Omental fat pad (tissue), 4 donors: ENCODE results near the gene SPATA3. TPM values are rescaled to one million over a fixed set of nuclear protein-coding genes. Genes with fewer than 3 reads are reported as not detected.

Source experiments
- ATAC-seq: fragments of 150-250 bp; one replicate; pipeline ENCODE4 v1.9.1; 2016; ENCODE audit warnings: mild to moderate bottlenecking, moderate library complexity; ENCODE audit not compliant: low FRiP score
- DNase-seq: peaks from one replicate; pipeline ENCODE4 v3.0.0-alpha.2; 2019; ENCODE audit warnings: low spot score
- total RNA-seq, 4 donors: library from RNA; depleted of rRNA; stranded (reverse); fragments of >200 nt; gene quantifications; one replicate each; pipeline ENCODE4 v1.1.0, GENCODE V29; 2016
- TF ChIP-seq, protein P1 (sequence below), 3 donors: fragments of 450-650 bp; IDR thresholded peaks; one replicate each; pipeline ENCODE4 v1.5.1; 2016 to 2017; ENCODE audit warnings: antibody characterized with exemption in 3 of 3, mild to moderate bottlenecking in 3 of 3, moderate library complexity in 2 of 3

The SPATA3 gene
- total RNA-seq, 4 donors from 2014 or later: not detected

DNA sequence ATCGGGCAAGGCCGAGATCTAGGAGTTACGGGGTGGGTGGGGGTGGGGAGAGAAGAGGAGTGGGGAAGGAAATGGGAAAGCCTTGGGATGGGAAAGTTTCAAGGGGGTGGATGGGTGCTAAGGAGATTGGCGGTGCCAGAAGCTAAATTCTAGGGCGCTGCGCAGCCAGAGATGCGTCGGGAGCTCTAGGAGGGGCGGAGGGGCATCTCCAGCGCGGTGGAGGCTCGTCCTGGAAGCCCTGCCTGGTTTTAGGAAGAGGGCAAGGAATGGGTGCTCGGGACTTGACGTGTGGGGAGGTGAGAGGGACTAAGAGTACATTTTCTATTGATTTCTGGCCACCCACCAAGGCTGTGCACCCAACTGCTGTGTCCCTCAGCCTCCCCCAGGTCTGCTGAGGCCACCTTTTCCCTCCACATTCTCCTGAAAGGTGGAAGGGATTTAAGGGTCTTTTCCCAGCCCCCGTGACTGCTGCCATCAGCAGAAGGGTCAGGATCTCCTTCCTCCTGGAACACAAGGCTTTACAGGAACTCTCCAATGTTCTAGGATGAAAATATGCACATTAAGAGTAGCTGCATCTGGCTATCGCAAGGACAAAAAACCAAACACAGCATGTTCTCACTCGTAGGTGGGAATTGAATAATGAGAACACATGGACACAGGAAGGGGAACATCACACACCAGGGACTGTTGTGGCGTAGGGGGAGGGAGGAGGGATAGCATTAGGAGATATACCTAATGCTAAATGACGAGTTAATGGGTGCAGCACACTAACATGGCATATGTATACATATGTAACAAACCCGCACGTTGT is 42.8 kb downstream of the SPATA3 start:
- TF ChIP-seq, protein P1, sequence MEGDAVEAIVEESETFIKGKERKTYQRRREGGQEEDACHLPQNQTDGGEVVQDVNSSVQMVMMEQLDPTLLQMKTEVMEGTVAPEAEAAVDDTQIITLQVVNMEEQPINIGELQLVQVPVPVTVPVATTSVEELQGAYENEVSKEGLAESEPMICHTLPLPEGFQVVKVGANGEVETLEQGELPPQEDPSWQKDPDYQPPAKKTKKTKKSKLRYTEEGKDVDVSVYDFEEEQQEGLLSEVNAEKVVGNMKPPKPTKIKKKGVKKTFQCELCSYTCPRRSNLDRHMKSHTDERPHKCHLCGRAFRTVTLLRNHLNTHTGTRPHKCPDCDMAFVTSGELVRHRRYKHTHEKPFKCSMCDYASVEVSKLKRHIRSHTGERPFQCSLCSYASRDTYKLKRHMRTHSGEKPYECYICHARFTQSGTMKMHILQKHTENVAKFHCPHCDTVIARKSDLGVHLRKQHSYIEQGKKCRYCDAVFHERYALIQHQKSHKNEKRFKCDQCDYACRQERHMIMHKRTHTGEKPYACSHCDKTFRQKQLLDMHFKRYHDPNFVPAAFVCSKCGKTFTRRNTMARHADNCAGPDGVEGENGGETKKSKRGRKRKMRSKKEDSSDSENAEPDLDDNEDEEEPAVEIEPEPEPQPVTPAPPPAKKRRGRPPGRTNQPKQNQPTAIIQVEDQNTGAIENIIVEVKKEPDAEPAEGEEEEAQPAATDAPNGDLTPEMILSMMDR (IDR thresholded peaks at IDR 0.05): no peak
- ATAC-seq: no peak
- no peak for DNase-seq

DNA sequence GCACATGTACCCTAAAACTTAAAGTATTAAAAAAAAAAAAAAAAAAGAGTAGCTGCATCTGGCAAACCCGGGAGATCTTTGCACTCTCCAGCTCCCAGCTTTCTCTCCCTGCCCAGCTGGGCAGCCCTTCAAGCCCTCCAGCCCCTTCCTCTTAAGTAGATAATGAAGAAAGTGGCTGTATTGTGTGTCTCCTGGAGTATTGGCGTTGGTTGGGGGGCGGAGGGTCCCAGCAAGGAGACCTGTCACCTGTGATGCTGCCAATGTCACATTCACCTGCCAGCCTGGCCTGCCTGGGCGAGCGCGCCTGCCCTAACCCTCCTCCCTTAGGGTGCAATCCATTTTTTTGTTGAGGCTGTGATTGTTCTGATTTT is 43.4 kb downstream of the SPATA3 start:
- ATAC-seq: no peak

DNA sequence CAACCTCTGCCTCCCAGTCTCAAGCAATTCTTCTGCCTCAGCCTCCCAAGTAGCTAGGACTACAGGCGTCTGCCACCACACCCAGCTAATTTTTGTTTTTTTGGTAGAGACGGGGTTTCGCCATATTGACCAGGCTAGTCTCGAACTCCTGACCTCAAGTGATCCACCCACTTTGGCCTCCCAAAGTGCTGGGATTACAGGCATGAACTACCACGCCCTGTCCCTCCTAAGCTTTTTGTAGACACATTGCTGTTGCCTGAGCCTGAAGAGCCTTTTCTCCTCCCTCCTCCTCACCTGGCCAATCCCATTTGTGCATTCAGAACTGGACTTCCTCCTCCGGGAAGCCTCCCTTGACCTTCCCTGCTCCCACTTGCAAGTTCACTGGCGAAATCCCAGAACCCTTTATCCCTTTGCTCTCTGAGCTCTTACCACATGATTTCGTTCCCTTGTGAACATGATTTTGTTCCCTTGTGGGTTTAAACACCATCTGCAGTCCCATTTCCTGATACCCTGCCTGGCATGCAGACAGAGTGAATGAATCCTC is 44.0 kb downstream of the SPATA3 start:
- ATAC-seq: no peak
- TF ChIP-seq, protein P1 (IDR thresholded peaks at IDR 0.05): no peak
- no peak for DNase-seq

More for the DNA sequence above, 43.4 kb downstream of the SPATA3 start:
- no peak for DNase-seq
- TF ChIP-seq, protein P1 (IDR thresholded peaks at IDR 0.05): no peak

DNA sequence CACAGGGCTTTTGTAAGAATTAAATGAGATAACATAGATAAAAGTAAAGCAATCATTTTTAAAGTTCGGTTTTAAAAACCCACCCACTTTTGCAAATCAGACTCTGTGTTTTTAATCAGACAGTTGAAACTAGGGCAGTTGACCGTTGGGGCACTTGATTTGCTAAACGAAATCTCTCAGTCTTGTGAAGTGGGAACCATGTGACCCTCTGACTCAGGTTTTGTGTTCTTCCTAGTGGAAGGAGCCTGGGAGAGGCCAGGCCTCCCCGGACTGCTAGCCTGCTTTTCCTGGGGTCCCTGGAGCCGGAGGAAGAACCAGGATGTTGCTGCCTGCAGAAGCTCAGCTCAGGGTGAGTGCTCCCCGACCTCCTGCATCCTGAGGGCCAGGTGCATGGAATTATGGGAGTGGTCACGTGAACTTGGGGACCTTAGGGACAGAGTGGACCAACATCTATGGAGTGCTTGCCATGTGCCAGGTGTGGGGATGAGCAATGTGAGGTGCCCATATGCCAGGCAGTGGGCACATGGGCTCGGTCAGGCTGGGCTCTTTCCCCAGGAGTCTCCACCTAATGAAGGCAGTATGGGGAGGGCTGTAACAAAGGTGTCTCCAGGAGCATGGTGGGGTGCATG is 45.3 kb downstream of the SPATA3 start:
- no peak for ATAC-seq
- no peak for DNase-seq
- TF ChIP-seq, protein P1 (IDR thresholded peaks at IDR 0.05): no peak

DNA sequence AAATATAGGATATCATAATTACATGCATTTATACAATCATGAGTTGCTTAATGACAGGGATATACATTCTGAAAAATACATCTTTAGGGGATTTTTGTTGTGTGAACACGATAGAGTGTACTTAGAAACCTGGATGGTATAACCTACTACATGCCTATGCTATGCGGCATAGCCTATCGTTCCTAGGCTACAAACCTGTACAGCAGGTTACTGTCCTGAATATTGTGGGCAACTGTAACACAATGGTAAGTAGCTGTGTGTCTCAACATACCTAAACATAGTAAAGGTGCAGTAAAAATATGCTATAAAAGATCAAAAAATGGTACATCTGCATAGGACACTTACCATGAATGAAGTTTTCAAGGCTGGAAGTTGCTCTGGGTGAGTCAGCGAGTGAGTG is 47.9 kb downstream of the SPATA3 start:
- TF ChIP-seq, protein P1 (IDR thresholded peaks at IDR 0.05): no peak
- ATAC-seq (no peak), DNase-seq (no peak)

DNA sequence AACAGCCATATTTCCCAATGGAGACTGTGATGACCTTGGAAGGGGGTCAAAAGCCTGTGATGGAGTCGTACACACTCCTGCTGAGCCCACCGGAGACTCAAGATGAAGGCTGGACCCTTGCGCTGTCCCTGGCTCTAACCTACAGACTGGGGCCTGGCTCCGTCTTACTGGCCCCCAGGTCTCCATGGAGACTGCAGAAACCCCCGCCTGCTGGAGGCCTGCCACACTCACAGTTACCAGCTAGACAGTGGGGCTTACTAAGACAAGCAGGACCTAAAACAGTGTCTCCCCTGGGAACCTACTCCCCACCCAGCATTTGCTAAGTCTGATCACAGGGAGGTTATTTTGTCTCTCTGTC is 51.0 kb downstream of the SPATA3 start:
- ATAC-seq (no peak), DNase-seq (no peak)
- TF ChIP-seq, protein P1 (IDR thresholded peaks at IDR 0.05): no peak
